ENCODE measurements around the gene PTPRG. TPM values are rescaled to one million over a fixed set of nuclear protein-coding genes. Genes with fewer than 3 reads are reported as not detected.

PTPRG gene
- total RNA-seq, 2 experiments from 2014 or later = 0.03 to 0.05 TPM

DNA sequence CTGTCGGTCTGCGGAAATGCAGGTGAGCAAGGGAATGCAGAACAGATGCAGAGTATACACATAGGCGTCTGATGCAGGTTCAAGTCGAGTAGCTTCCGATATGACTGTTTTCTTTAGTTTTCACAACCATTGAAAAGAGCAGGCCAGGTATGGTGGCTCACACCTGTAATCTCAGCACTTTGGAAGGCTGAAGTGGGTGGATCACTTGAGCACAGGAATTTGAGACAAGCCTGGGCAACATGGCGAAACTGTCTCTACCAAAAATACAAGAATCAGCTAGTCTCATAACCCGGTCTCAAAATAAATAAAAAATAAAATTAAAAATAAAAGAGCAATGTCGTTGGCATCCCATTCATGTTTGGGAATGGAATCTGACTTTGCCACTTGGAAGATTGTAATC lies 101.5 kb downstream of the PTPRG start:
- CTCF ChIA-PET = no interaction called here
- no peaks in the 10 kb centered on the region for H3K36me3 Mint-ChIP-seq (ENCODE audit: low read depth)
- no peak for ATAC-seq (ENCODE audit: poor library complexity)

GRCh38 chr3:61663356-61664104 lies 102.2 kb downstream of the PTPRG start:
- H3K9me3 Mint-ChIP-seq = no peaks in the 10 kb centered on the region
- ATAC-seq (ENCODE audit: poor library complexity) = no peak
- no peaks in the 10 kb centered on the region for H3K36me3 Mint-ChIP-seq (ENCODE audit: low read depth)
- intact Hi-C loops (cut with DNase I, micrococcal nuclease) = no loop called here
- no peaks in the 10 kb centered on the region for H3K4me1 ChIP-seq (ENCODE audit: insufficient read depth, low read length)
- H3K4me3 ChIP-seq (ENCODE audit: low read length) = no peak overlapping the region
- DNase-seq = no peak
- no peak overlapping the region for H3K4me3 Mint-ChIP-seq
- H3K27ac ChIP-seq (ENCODE audit: low read depth in 1 of 2, low read length in 2 of 2) = no peak overlapping the region
- peaks cover 8% of the 10 kb centered on the region for H3K27me3 Mint-ChIP-seq
- no peaks in the 10 kb centered on the region for H3K36me3 ChIP-seq (ENCODE audit: insufficient read depth, low read length)
- peaks cover 0 to 2% of the 10 kb centered on the region in 2 experiments for H3K27me3 ChIP-seq (ENCODE audit: control insufficient read depth in 1 of 2, insufficient read depth in 2 of 2, low read length in 2 of 2)
- POLR2A ChIA-PET = no interaction called here
- CTCF ChIA-PET = no interaction called here
- peaks cover 0 to 5% of the 10 kb centered on the region in 2 experiments for H3K9me3 ChIP-seq (ENCODE audit: control insufficient read depth in 1 of 2, insufficient read depth in 1 of 2, low read length in 2 of 2)
- no peaks in the 10 kb centered on the region for H3K4me1 Mint-ChIP-seq (ENCODE audit: low read depth)
- H3K27ac Mint-ChIP-seq = no peak overlapping the region
- TF ChIP-seq, protein P1, sequence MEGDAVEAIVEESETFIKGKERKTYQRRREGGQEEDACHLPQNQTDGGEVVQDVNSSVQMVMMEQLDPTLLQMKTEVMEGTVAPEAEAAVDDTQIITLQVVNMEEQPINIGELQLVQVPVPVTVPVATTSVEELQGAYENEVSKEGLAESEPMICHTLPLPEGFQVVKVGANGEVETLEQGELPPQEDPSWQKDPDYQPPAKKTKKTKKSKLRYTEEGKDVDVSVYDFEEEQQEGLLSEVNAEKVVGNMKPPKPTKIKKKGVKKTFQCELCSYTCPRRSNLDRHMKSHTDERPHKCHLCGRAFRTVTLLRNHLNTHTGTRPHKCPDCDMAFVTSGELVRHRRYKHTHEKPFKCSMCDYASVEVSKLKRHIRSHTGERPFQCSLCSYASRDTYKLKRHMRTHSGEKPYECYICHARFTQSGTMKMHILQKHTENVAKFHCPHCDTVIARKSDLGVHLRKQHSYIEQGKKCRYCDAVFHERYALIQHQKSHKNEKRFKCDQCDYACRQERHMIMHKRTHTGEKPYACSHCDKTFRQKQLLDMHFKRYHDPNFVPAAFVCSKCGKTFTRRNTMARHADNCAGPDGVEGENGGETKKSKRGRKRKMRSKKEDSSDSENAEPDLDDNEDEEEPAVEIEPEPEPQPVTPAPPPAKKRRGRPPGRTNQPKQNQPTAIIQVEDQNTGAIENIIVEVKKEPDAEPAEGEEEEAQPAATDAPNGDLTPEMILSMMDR (IDR thresholded peaks at IDR 0.05) = no peak

More for the DNA sequence above, 101.5 kb downstream of the PTPRG start:
- POLR2A ChIA-PET = no interaction called here
- H3K27me3 Mint-ChIP-seq = peaks cover 11% of the 10 kb centered on the region
- Histone ChIP-seq H3K27me3 (ENCODE audit: control insufficient read depth in 1 of 2, insufficient read depth in 2 of 2, low read length in 2 of 2) (peaks cover 0 to 2% of the 10 kb centered on the region in 2 experiments), H3K4me3 (ENCODE audit: low read length) (no peak overlapping the region), H3K36me3 (ENCODE audit: insufficient read depth, low read length) (no peaks in the 10 kb centered on the region), H3K27ac (ENCODE audit: low read depth in 1 of 2, low read length in 2 of 2) (no peak overlapping the region), H3K4me1 (ENCODE audit: insufficient read depth, low read length) (no peaks in the 10 kb centered on the region), H3K9me3 (ENCODE audit: control insufficient read depth in 1 of 2, insufficient read depth in 1 of 2, low read length in 2 of 2) (peaks cover 0 to 5% of the 10 kb centered on the region in 2 experiments)
- DNase-seq = no peak
- no peak overlapping the region for H3K27ac Mint-ChIP-seq
- H3K4me1 Mint-ChIP-seq (ENCODE audit: low read depth) = no peaks in the 10 kb centered on the region
- H3K9me3 Mint-ChIP-seq = no peaks in the 10 kb centered on the region
- no peak overlapping the region for H3K4me3 Mint-ChIP-seq
- TF ChIP-seq, protein P1 (IDR thresholded peaks at IDR 0.05) = no peak
- intact Hi-C loops (cut with DNase I, micrococcal nuclease) = no loop called here

- intact Hi-C loops (cut with DNase I, micrococcal nuclease) = no loop called here
- Histone ChIP-seq H3K4me1 (ENCODE audit: insufficient read depth, low read length) (no peaks in the 10 kb centered on the region), H3K27me3 (ENCODE audit: control insufficient read depth in 1 of 2, insufficient read depth in 2 of 2, low read length in 2 of 2) (no peaks in the 10 kb centered on the region), H3K27ac (ENCODE audit: low read depth in 1 of 2, low read length in 2 of 2) (no peak overlapping the region), H3K9me3 (ENCODE audit: control insufficient read depth in 1 of 2, insufficient read depth in 1 of 2, low read length in 2 of 2) (peaks cover 0 to 5% of the 10 kb centered on the region in 2 experiments), H3K36me3 (ENCODE audit: insufficient read depth, low read length) (no peaks in the 10 kb centered on the region), H3K4me3 (ENCODE audit: low read length) (no peak overlapping the region)
- ATAC-seq (ENCODE audit: poor library complexity) = no peak
- POLR2A ChIA-PET = no interaction called here
- no peak for DNase-seq
- Mint-ChIP-seq H3K27me3 (peaks cover 7% of the 10 kb centered on the region), H3K36me3 (ENCODE audit: low read depth) (no peaks in the 10 kb centered on the region), H3K27ac (no peak overlapping the region), H3K4me3 (no peak overlapping the region), H3K4me1 (ENCODE audit: low read depth) (no peaks in the 10 kb centered on the region), H3K9me3 (no peaks in the 10 kb centered on the region)
- TF ChIP-seq, protein P1 (IDR thresholded peaks at IDR 0.05) = no peak
- CTCF ChIA-PET = no interaction called here
Observed at GRCh38 chr3:61664105-61664482, 102.7 kb downstream of the PTPRG start.

Data from CD4-positive, alpha-beta T cell (primary cell).